ENCODE data around the gene ACAP3. TPM values are rescaled to one million over a fixed set of nuclear protein-coding genes. Genes with fewer than 3 reads are reported as not detected.

Gene ACAP3
- total and polyA plus RNA-seq, 10 of the 15 experiments (the other 5 are each of a cell fraction or from before 2014, with no cell fraction given) = 0.05 to 34.2 (median 7.1) TPM

- no peaks in the 10 kb centered on the region for H3K79me2 ChIP-seq (ENCODE audit: control insufficient read depth, insufficient read depth, low read length)
- DNase-seq (ENCODE audit: low read depth, low spot score) (no peak), ATAC-seq (no peak), FAIRE-seq (no peak)
- H4K20me1 ChIP-seq (ENCODE audit: control insufficient read depth, insufficient read depth) = no peaks in the 10 kb centered on the region
- H3K36me3 ChIP-seq (ENCODE audit: control insufficient read depth in 2 of 2, insufficient read depth in 2 of 2, low read length in 1 of 2) = no peaks in the 10 kb centered on the region
- 66% methylated on average over 28 of the region's 32 CpGs for WGBS (ENCODE audit: insufficient coverage, insufficient replicate concordance, low lambda C conversion rate, missing lambda C conversion rate)
- no peaks in the 10 kb centered on the region for H3K27me3 ChIP-seq (replicated peaks in 1 of 2; ENCODE audit: control insufficient read depth in 2 of 2, insufficient read depth in 2 of 2, low read length in 1 of 2)
- no peak overlapping the region for H2AFZ ChIP-seq (ENCODE audit: control insufficient read depth, low read depth, low read length)
- SMC1A ChIA-PET (ENCODE audit: uncharacterized antibody, unreplicated experiment) = interaction anchor here (1.0 kb wide), 1 partner anchor 162 kb away, joined by 3 read pairs; no protein-coding TSS in a partner anchor
- CTCF ChIA-PET = no interaction called here
- no peaks in the 10 kb centered on the region for H3K4me1 ChIP-seq (ENCODE audit: control insufficient read depth, insufficient read depth, low read length)
- H3K9ac ChIP-seq (ENCODE audit: control insufficient read depth, insufficient read depth, low read length) = no peak overlapping the region
- in situ Hi-C loops (cut with MboI) = no loop called here
- BruUV-seq (replicated peaks) = no TSS peak
- POLR2A ChIA-PET = interaction anchor here (0.6 to 1.0 kb wide), 2 partner anchors 39 to 270 kb away, joined by 3 read pairs; no protein-coding TSS in a partner anchor
- H3K4me2 ChIP-seq (ENCODE audit: control insufficient read depth, insufficient read depth) = no peak overlapping the region
- no peaks in the 10 kb centered on the region for H3K9me3 ChIP-seq (replicated peaks; ENCODE audit: control insufficient read depth, insufficient read depth, low read length)
- no peak overlapping the region for H3K27ac ChIP-seq (ENCODE audit: control insufficient read depth, insufficient read depth)
- intact Hi-C loops (cut with micrococcal nuclease; ENCODE audit: unreplicated experiment) = no loop called here
- RAD21 ChIA-PET (ENCODE audit: unreplicated experiment) = no interaction called here
- H3K4me3 ChIP-seq = no peak overlapping the region
- TF ChIP-seq CBX3 (IDR thresholded peaks at IDR 0.05; ENCODE audit: borderline replicate concordance, low read depth) (no peak), IKZF2 (IDR thresholded peaks at IDR 0.05) (no peak), PBX3 (IDR thresholded peaks at IDR 0.05; ENCODE audit: insufficient replicate concordance, low read depth, low read length) (no peak), HDAC2 (IDR thresholded peaks at IDR 0.05) (no peak), ZSCAN29 (IDR thresholded peaks at IDR 0.05) (no peak), CHD1 (IDR thresholded peaks at IDR 0.05; ENCODE audit: low read depth, low read length) (no peak), BCL11A (IDR thresholded peaks at IDR 0.05; ENCODE audit: low read depth, low read length) (no peak), ESRRA (IDR thresholded peaks at IDR 0.05; ENCODE audit: low read length) (no peak), MTA2 (IDR thresholded peaks at IDR 0.05; ENCODE audit: low read depth) (no peak), EGR1 (IDR thresholded peaks at IDR 0.05; ENCODE audit: borderline replicate concordance in 1 of 2, low read depth in 2 of 2, low read length in 2 of 2) (no peak), ETV6 (conservative IDR thresholded peaks at IDR 0.05 in 1 of 2, IDR thresholded peaks at IDR 0.05 in 1 of 2; ENCODE audit: borderline replicate concordance in 1 of 2, low read depth in 1 of 2) (no peak), CBFB (IDR thresholded peaks at IDR 0.05; ENCODE audit: low read depth) (no peak), ZNF274 (IDR thresholded peaks at IDR 0.05; ENCODE audit: insufficient read depth, insufficient read length) (no peak), NRF1 (conservative IDR thresholded peaks at IDR 0.05; ENCODE audit: low read depth, low read length) (no peak), JUND (IDR thresholded peaks at IDR 0.05; ENCODE audit: low read depth, low read length) (no peak)
- TF ChIP-seq, protein P1, sequence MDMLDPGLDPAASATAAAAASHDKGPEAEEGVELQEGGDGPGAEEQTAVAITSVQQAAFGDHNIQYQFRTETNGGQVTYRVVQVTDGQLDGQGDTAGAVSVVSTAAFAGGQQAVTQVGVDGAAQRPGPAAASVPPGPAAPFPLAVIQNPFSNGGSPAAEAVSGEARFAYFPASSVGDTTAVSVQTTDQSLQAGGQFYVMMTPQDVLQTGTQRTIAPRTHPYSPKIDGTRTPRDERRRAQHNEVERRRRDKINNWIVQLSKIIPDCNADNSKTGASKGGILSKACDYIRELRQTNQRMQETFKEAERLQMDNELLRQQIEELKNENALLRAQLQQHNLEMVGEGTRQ (IDR thresholded peaks at IDR 0.05; ENCODE audit: borderline replicate concordance, low read depth, low read length) = no peak
- TF ChIP-seq, protein P2, sequence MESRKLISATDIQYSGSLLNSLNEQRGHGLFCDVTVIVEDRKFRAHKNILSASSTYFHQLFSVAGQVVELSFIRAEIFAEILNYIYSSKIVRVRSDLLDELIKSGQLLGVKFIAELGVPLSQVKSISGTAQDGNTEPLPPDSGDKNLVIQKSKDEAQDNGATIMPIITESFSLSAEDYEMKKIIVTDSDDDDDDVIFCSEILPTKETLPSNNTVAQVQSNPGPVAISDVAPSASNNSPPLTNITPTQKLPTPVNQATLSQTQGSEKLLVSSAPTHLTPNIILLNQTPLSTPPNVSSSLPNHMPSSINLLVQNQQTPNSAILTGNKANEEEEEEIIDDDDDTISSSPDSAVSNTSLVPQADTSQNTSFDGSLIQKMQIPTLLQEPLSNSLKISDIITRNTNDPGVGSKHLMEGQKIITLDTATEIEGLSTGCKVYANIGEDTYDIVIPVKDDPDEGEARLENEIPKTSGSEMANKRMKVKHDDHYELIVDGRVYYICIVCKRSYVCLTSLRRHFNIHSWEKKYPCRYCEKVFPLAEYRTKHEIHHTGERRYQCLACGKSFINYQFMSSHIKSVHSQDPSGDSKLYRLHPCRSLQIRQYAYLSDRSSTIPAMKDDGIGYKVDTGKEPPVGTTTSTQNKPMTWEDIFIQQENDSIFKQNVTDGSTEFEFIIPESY (IDR thresholded peaks at IDR 0.05) = no peak
Observed at GRCh38 chr1:1284221-1285101, 23.3 kb downstream of the ACAP3 start.
